ENCODE results near the gene COQ6. TPM values are rescaled to one million over a fixed set of nuclear protein-coding genes. Genes with fewer than 3 reads are reported as not detected.
"Not testable (repeated sequence)": the region's sequence is repeated elsewhere in the genome, so short reads cannot be mapped to it uniquely, and the experiment has no call there.

COQ6 gene
- 10 to 100 TPM; 20.9 to 42.7 (median 38.7) TPM for total RNA-seq

- peak; percentile 94 to 98 for DNase-seq (ENCODE audit: low spot score in 2 of 2)
- intact Hi-C loops (cut with DNase I; ENCODE audit: low total_unique reads), result no loop called here
- peak within 1 kb of the TSS; percentile 85 for H3K4me3 ChIP-seq (ENCODE audit: low read depth, poor library complexity, severe bottlenecking)
- 0 to 1% methylated on average over 61 to 64 of the region's 70 CpGs for WGBS, 2 donors
- no peak for TF ChIP-seq CTCF (IDR thresholded peaks at IDR 0.05)
- peak in 1 of 2 donors; percentile 48 for TF ChIP-seq POLR2A (IDR thresholded peaks at IDR 0.05)
Measured at GRCh38 chr14:73949752-73950734, at the start of gene COQ6, which contains the start of gene FAM161B. Gene COQ6 (plus strand): TSS chr14:73950302. CDS start chr14:73950333, 31 bp downstream. Gene FAM161B (minus strand): TSS chr14:73950094. CDS start chr14:73950026, 68 bp downstream.

- intact Hi-C loops (cut with DNase I; ENCODE audit: low total_unique reads), result no loop called here
- no peak for DNase-seq (ENCODE audit: low spot score in 2 of 2)
- TF ChIP-seq CTCF (IDR thresholded peaks at IDR 0.05) (no peak), POLR2A (IDR thresholded peaks at IDR 0.05) (no peak)
- no peak overlapping the region for H3K4me3 ChIP-seq (ENCODE audit: low read depth, poor library complexity, severe bottlenecking)
- WGBS, 2 donors, result 94 to 98% methylated on average over 3 of the region's 3 CpGs
Measured at GRCh38 chr14:73903028-73903427, 47.1 kb upstream of the COQ6 start.

- no peak overlapping the region for H3K4me3 ChIP-seq (ENCODE audit: low read depth, poor library complexity, severe bottlenecking)
- no peak for DNase-seq (ENCODE audit: low spot score in 2 of 2)
- TF ChIP-seq CTCF (IDR thresholded peaks at IDR 0.05) (no peak), POLR2A (IDR thresholded peaks at IDR 0.05) (no peak)
- WGBS, 2 donors, result 96 to 97% methylated on average over 1 of the region's 1 CpG
- intact Hi-C loops (cut with DNase I; ENCODE audit: low total_unique reads), result no loop called here
Measured at GRCh38 chr14:73909681-73910080, 40.4 kb upstream of the COQ6 start.

- WGBS, 2 donors, result 93 to 94% methylated on average over 3 of the region's 3 CpGs
Measured at GRCh38 chr14:73913256-73913655, 36.8 kb upstream of the COQ6 start.

GRCh38 chr14:73916324-73916723 is 33.8 kb upstream of the COQ6 start:
- intact Hi-C loops (cut with DNase I; ENCODE audit: low total_unique reads), result no loop called here
- no peak overlapping the region for H3K4me3 ChIP-seq (ENCODE audit: low read depth, poor library complexity, severe bottlenecking)
- DNase-seq (ENCODE audit: low spot score in 2 of 2), result no peak
- 88 to 91% methylated on average over 6 of the region's 6 CpGs for WGBS, 2 donors
- TF ChIP-seq CTCF (IDR thresholded peaks at IDR 0.05), result no peak
- no peak for TF ChIP-seq POLR2A (IDR thresholded peaks at IDR 0.05)

More at GRCh38 chr14:73913256-73913655, 36.8 kb upstream of the COQ6 start:
- no peak overlapping the region for H3K4me3 ChIP-seq (ENCODE audit: low read depth, poor library complexity, severe bottlenecking)
- intact Hi-C loops (cut with DNase I; ENCODE audit: low total_unique reads), result no loop called here
- no peak for DNase-seq (ENCODE audit: low spot score in 2 of 2)
- no peak for TF ChIP-seq CTCF (IDR thresholded peaks at IDR 0.05)
- TF ChIP-seq POLR2A (IDR thresholded peaks at IDR 0.05), result no peak

GRCh38 chr14:73919457-73919856 is 30.6 kb upstream of the COQ6 start:
- DNase-seq (ENCODE audit: low spot score in 2 of 2); H3K4me3 ChIP-seq (ENCODE audit: low read depth, poor library complexity, severe bottlenecking); intact Hi-C loops (cut with DNase I; ENCODE audit: low total_unique reads): not testable (repeated sequence)
- 95 to 100% methylated on average over 2 of the region's 2 CpGs for WGBS, 2 donors

Data from lower leg skin (tissue), 4 donors.